ENCODE results near the gene JAZF1. TPM values are rescaled to one million over a fixed set of nuclear protein-coding genes. Genes with fewer than 3 reads are reported as not detected.
A peak's percentile ranks its signal among the peaks of the same experiment; 100 is the strongest.
"Not testable (repeated sequence)": the region's sequence is repeated elsewhere in the genome, so short reads cannot be mapped to it uniquely, and the experiment has no call there.

The JAZF1 gene
- total RNA-seq, 1 experiment from 2014 or later, result 15.3 TPM

DNA sequence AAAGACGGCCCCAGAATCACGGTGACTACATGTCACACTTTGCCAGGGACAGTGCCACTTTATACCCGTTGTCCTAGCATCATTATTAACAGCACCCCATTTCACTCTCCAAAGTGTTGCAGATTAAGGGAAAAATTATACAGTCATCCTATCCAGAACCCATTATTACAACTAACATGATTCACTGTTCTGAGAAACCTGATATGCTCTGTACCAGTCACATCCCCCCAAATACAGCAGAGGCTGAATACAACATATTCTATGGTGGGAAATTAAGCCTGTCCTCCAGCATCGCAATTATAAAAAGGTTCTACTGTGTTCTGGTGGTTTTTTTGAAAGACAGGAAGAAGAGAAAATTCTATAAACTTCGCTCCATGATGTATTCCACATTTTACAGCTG lies 162.1 kb downstream of the JAZF1 start:
- no peak for DNase-seq (ENCODE audit: low read depth, low spot score)

GRCh38 chr7:28018020-28018419 lies 162.6 kb downstream of the JAZF1 start:
- in situ Hi-C loops (cut with HindIII; ENCODE audit: low pct_unique_long_range_greater_than_20kb, low sequenced_read_pairs), result no loop called here
- DNase-seq (ENCODE audit: low read depth, low spot score), result no peak

More for the DNA sequence above, 162.1 kb downstream of the JAZF1 start:
- in situ Hi-C loops (cut with HindIII; ENCODE audit: low pct_unique_long_range_greater_than_20kb, low sequenced_read_pairs), result no loop called here

DNA sequence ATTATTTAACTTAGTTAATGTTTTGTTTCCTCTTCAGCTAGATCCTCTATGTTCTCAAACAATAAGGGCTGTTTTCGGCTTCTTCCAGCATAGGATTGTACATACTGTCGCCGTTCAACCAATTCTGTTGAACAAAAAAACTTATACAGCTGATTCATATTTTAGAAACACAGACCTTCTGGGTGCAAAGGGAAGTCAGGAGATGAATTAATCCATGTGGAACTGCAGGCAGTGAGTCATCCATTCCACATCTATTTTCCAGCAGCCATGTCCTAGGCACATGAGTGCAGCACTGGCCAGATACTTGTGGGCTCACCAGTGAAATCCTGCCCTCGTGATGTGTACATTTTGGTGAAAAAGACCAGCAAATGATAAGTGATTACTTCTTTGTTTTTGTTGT lies 163.2 kb downstream of the JAZF1 start:
- in situ Hi-C loops (cut with HindIII; ENCODE audit: low pct_unique_long_range_greater_than_20kb, low sequenced_read_pairs), result no loop called here
- peak; percentile 41 for DNase-seq (ENCODE audit: low read depth, low spot score)

DNA sequence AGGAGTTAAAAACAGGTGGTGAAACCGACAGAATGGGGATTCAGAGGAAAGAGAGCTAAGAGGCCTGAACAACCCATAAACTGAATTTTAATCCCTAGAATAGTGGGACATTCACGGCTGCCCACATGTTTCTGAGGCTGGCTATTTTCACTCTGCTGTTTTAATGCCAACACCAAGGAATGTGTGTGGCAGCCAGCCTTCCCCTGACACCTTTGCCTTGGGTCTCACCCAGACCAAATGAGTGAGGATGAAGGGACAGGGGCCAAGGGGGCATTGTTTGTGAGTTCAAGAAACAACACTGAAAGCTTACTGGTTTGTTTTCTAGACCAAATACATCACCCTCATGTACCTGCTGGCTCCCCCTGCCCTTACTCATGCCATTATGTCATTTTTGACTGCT lies 164.3 kb downstream of the JAZF1 start:
- DNase-seq (ENCODE audit: low read depth, low spot score), result no peak
- in situ Hi-C loops (cut with HindIII; ENCODE audit: low pct_unique_long_range_greater_than_20kb, low sequenced_read_pairs), result no loop called here

DNA sequence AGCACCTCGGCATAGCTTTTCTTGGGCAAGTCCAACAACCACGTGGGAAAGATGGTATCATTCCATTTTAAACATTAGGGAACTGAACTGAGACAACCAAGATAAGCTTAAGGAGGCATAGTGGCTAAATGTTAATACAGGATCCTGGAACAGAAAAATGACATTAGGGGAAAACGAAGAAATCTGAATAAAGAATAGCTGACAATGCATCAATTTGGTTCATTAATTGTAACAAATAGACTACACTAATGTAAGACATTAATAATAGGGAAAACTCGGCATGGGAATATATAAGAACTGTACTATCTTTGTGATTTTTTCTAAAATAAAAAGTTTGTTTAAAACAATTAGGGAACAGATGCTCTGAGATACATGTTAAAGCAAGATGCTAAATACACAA lies 165.4 kb downstream of the JAZF1 start:
- DNase-seq (ENCODE audit: low read depth, low spot score), result no peak

GRCh38 chr7:28014340-28014739 lies 166.3 kb downstream of the JAZF1 start:
- DNase-seq (ENCODE audit: low read depth, low spot score); in situ Hi-C loops (cut with HindIII; ENCODE audit: low pct_unique_long_range_greater_than_20kb, low sequenced_read_pairs): not testable (repeated sequence)

More for the DNA sequence above, 165.4 kb downstream of the JAZF1 start:
- in situ Hi-C loops (cut with HindIII; ENCODE audit: low pct_unique_long_range_greater_than_20kb, low sequenced_read_pairs), result no loop called here

DNA sequence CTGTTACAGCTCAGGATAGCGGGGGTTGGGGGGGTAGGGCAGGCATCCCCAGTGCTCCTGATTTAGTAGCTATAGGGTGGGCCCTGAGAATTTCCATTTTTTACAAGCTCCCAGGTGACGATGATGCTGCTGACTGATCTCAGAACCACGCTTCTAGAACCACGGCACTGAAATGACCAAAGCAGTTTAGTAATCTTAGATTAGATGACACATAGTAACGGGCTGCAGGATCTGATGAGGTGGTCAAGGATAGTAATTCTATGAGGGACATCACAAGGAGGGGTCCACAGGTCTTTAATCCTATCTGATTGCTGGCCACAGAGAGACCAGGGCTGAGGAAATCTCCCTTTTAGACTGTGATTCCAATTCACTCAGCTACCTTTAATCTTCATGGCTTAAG lies 167.2 kb downstream of the JAZF1 start:
- no peak for DNase-seq (ENCODE audit: low read depth, low spot score)
- in situ Hi-C loops (cut with HindIII; ENCODE audit: low pct_unique_long_range_greater_than_20kb, low sequenced_read_pairs), result no loop called here

GRCh38 chr7:28013019-28013418 lies 167.6 kb downstream of the JAZF1 start:
- DNase-seq (ENCODE audit: low read depth, low spot score), result no peak
- in situ Hi-C loops (cut with HindIII; ENCODE audit: low pct_unique_long_range_greater_than_20kb, low sequenced_read_pairs), result no loop called here

DNA sequence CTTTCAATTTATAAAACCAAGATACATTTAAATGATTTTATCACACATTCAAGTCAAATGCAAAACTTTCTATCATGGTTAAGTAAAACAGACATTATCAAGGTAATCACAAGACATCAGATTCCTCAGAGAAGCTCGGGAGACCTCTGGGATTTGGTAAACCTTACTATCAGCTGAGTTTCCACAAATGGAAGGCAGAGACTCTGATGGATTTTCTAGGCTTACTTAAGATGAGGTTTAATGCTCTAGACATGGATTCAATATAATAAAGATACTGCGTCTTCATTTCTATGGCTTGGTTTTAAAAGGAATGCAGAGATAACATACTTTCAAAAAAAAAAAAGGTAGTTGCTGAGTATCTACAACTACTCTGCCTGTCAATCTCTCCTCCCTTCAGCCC lies 171.7 kb downstream of the JAZF1 start:
- in situ Hi-C loops (cut with HindIII; ENCODE audit: low pct_unique_long_range_greater_than_20kb, low sequenced_read_pairs), result no loop called here
- DNase-seq (ENCODE audit: low read depth, low spot score), result no peak

DNA sequence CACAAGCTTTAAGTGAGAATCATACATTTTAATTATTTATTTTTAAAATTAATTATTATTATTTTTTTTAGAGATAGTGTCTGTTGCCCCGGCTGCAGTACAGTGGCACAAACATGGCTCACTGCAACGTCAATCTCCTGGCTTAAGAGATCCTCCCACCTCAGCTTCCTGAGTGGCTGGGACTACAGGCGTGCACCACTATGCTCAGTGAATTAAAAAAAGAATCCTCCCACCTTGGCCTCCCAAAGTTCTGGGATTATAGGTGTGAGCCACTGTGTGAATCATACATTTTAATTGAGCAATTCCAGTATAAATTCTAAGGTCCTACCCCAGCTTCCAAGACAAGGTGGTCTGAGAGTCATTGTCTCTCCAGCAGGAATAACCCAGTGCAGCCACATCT lies 172.4 kb downstream of the JAZF1 start:
- in situ Hi-C loops (cut with HindIII; ENCODE audit: low pct_unique_long_range_greater_than_20kb, low sequenced_read_pairs), result no loop called here

DNA sequence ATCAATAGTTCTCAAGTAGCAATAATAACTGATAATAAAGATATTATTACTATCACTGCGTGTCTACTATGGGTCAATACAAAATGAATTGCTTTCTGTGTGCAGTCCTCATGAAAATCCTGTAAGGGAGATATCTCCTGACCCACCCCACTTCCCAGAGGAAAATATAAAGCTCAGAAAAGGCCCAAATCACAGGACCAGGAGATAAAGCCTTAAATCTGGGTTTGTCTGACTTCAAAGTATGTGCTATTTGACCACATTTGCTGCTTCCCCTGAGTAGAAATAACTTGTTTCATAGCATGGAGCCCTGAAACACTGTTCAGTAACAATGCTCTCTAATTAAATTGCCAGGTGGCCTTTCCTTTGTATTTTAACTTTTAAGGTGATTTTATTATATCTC lies 174.1 kb downstream of the JAZF1 start:
- in situ Hi-C loops (cut with HindIII; ENCODE audit: low pct_unique_long_range_greater_than_20kb, low sequenced_read_pairs), result no loop called here
- no peak for DNase-seq (ENCODE audit: low read depth, low spot score)

More for the DNA sequence above, 172.4 kb downstream of the JAZF1 start:
- DNase-seq (ENCODE audit: low read depth, low spot score), result no peak

- in situ Hi-C loops (cut with HindIII; ENCODE audit: low pct_unique_long_range_greater_than_20kb, low sequenced_read_pairs), result no loop called here
- DNase-seq (ENCODE audit: low read depth, low spot score), result no peak
Observed at GRCh38 chr7:28005847-28006231, 174.8 kb downstream of the JAZF1 start.

DNA sequence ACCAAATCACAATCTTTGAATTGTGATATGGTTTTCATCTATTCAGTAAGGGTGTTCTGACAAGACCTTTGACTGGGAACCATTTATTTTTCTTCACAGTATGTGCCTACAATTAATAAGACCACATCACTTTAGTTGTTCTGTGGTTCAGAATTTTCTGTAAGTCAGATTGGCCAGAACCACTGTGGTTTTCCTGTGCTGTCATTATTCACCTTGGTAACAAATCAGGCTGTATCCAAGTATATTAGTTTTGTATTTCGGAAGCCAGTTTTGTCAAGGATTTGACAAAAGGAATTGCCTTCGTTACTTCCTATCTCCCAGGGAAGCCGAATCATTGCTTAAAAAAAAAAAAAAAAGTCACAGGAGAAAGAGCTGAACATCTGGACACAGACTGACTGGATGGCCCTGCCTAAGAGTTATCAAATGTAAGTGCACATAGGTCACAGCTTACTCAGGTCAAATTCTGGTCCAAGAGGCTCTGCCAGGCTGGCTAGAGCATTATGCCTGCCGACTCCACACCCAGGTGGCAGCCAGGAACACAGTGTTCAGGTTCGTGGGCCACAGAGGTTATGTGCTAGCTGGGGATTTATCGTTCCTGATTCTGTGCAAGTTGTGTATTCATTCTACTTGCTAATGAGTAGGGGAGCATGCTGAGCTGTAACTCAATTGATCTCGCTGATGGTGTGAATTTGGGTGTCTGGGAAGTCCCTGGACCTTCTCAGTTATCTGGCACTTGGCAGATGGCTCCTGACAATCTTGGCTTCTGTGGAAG lies 175.3 kb downstream of the JAZF1 start:
- in situ Hi-C loops (cut with HindIII; ENCODE audit: low pct_unique_long_range_greater_than_20kb, low sequenced_read_pairs), result no loop called here
- DNase-seq (ENCODE audit: low read depth, low spot score), result no peak

GRCh38 chr7:28003408-28003807 lies 177.2 kb downstream of the JAZF1 start:
- in situ Hi-C loops (cut with HindIII; ENCODE audit: low pct_unique_long_range_greater_than_20kb, low sequenced_read_pairs), result no loop called here
- DNase-seq (ENCODE audit: low read depth, low spot score), result no peak

GRCh38 chr7:28002638-28003037 lies 178.0 kb downstream of the JAZF1 start:
- in situ Hi-C loops (cut with HindIII; ENCODE audit: low pct_unique_long_range_greater_than_20kb, low sequenced_read_pairs), result no loop called here
- DNase-seq (ENCODE audit: low read depth, low spot score), result peak; percentile 62

DNA sequence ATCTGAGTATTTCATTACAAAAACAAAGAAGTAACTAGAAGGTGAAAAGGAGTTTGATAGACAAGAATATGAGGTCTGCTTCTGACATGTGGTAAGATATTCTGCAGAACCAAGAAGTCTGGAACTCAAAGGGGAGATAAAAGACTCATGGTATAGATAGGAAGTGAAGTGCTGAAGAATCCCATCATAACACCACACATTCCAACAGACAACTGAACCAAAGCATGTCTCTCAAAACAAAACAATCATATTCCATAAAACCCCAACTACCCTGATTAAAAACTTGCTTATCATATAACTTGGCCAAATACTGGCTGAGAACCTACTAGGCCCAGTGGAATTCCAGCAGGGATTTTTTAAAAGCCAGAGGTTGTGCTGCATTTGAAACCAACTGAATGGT lies 178.7 kb downstream of the JAZF1 start:
- in situ Hi-C loops (cut with HindIII; ENCODE audit: low pct_unique_long_range_greater_than_20kb, low sequenced_read_pairs), result no loop called here
- DNase-seq (ENCODE audit: low read depth, low spot score), result no peak

DNA sequence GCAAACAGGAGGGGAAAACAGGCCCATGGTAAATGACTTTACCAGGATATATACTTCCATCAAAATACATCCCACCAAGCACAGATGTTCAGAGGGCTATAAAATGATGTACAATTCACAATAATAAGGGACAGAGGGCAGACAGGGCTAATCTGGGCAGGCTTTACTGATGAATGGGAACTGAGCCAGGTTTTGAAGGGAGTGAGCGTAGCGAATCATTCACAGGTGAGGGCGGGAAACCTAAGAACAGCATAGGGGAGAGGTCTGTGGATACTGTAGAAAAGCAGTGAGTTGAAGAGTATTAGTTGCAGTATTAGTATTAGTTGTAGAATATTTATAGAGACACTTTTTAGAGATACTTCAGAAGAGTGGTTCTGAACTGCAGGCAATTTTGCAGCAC lies 180.8 kb downstream of the JAZF1 start:
- in situ Hi-C loops (cut with HindIII; ENCODE audit: low pct_unique_long_range_greater_than_20kb, low sequenced_read_pairs), result no loop called here
- no peak for DNase-seq (ENCODE audit: low read depth, low spot score)

DNA sequence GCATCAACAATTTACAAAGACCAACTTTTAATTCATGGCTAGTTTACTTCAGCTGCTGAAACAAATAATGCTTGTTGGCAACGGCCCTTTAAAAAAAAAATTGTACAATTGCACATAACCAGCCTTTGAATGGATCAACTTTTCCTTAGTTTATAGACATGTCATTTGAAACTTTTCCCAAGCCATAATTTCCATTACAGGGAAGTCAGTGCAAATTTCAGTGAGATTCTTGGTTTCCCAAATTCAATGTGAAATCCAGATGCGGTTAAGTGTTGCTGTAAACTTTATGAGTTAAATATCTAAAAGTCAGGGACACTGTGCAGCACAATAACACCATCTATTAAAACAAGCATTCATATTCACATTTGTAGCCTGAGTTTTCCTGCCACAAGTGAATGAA lies 182.2 kb downstream of the JAZF1 start:
- no peak for DNase-seq (ENCODE audit: low read depth, low spot score)
- in situ Hi-C loops (cut with HindIII; ENCODE audit: low pct_unique_long_range_greater_than_20kb, low sequenced_read_pairs), result no loop called here

DNA sequence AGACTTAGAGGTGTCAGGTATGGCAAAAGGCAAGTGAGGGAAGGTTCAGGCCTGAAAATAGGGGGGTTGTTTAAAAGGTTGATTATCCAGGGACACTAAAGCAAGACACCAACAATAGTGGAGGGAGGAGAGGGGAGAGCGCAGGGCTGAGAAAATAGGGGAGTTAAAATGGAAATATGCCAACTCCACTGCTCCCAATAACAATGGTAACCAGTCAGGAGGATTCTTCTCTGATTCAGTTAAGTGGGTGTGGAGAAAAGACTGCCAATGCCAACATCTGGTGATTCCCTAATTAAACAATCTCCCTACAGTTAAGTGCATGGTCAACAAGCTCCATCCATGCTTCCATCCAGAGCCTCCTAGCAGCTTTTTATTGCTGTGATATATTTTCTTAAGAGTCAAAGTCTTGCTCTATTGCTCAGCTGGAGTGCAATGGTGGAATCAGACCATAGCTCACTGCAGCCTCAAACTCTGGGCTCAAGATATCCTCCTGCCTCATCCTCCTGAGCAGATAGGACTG lies 183.3 kb downstream of the JAZF1 start:
- no peak for DNase-seq (ENCODE audit: low read depth, low spot score)
- in situ Hi-C loops (cut with HindIII; ENCODE audit: low pct_unique_long_range_greater_than_20kb, low sequenced_read_pairs), result no loop called here
